Superior temporal gyrus (tissue), 1 donor: ENCODE results near the gene ATRNL1.

Experiments used
- DNase-seq: peaks from one replicate; pipeline ENCODE4 v3.0.0-alpha.2; 2016; ENCODE audit errors: extremely low spot score

The ATRNL1 gene

GRCh38 chr10:115903207-115903606 lies 810.0 kb downstream of the ATRNL1 start:
- no peak for DNase-seq

- no peak for DNase-seq
Measured at GRCh38 chr10:115903845-115904244, 810.7 kb downstream of the ATRNL1 start.

GRCh38 chr10:115909037-115909436 lies 815.9 kb downstream of the ATRNL1 start:
- DNase-seq, result no peak

- DNase-seq, result no peak
Measured at GRCh38 chr10:115909962-115910731, 817.0 kb downstream of the ATRNL1 start.

GRCh38 chr10:115914475-115914874 lies 821.3 kb downstream of the ATRNL1 start:
- no peak for DNase-seq

GRCh38 chr10:115915429-115915828 lies 822.3 kb downstream of the ATRNL1 start:
- no peak for DNase-seq

GRCh38 chr10:115918812-115919211 lies 825.6 kb downstream of the ATRNL1 start:
- no peak for DNase-seq

- no peak for DNase-seq
Measured at GRCh38 chr10:115921795-115922194, 828.6 kb downstream of the ATRNL1 start.

- DNase-seq, result no peak
Measured at GRCh38 chr10:115931309-115931708, 838.1 kb downstream of the ATRNL1 start.

GRCh38 chr10:115932099-115932498 lies 838.9 kb downstream of the ATRNL1 start:
- DNase-seq, result no peak

GRCh38 chr10:115933098-115933497 lies 839.9 kb downstream of the ATRNL1 start:
- no peak for DNase-seq

GRCh38 chr10:115935731-115936130 lies 842.6 kb downstream of the ATRNL1 start:
- no peak for DNase-seq

- no peak for DNase-seq
Measured at GRCh38 chr10:115936926-115937767, 844.0 kb downstream of the ATRNL1 start.

GRCh38 chr10:115937768-115938056 lies 844.5 kb downstream of the ATRNL1 start:
- DNase-seq, result no peak

- no peak for DNase-seq
Measured at GRCh38 chr10:115939101-115939854, 846.1 kb downstream of the ATRNL1 start.

- no peak for DNase-seq
Measured at GRCh38 chr10:115941361-115941771, 848.2 kb downstream of the ATRNL1 start.

- no peak for DNase-seq
Measured at GRCh38 chr10:115942101-115942500, 848.9 kb downstream of the ATRNL1 start.

- no peak for DNase-seq
Measured at GRCh38 chr10:115944538-115944937, 851.4 kb downstream of the ATRNL1 start.

GRCh38 chr10:115945701-115946445 lies 852.7 kb downstream of the ATRNL1 start:
- no peak for DNase-seq

- no peak for DNase-seq
Measured at GRCh38 chr10:115947104-115947503, 853.9 kb downstream of the ATRNL1 start.

GRCh38 chr10:115948465-115948864 lies 855.3 kb downstream of the ATRNL1 start:
- DNase-seq, result peak; percentile 33
